ENCODE data around the gene SDCBP2.

The SDCBP2 gene

DNA sequence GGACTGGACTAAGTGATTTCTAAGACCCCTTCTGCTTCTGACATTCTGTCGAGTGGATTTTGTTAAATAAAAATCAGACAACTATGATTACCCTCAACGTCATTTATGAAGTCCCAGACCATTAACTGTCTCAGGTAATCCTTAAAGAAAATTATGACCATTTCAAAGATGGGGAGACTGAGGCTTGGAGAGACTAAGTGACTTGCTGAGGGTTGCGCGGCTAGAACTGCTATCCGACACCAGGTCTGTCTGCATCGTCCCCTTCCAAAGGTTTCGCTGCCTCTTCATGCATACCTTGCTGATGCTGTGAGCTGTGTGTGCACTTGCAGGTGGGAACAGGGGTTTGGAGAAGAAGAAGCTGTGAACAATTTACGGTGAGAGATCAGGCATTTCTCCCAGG, 59.7 kb downstream of the SDCBP2 start:
- DNase-seq, result no peak

DNA sequence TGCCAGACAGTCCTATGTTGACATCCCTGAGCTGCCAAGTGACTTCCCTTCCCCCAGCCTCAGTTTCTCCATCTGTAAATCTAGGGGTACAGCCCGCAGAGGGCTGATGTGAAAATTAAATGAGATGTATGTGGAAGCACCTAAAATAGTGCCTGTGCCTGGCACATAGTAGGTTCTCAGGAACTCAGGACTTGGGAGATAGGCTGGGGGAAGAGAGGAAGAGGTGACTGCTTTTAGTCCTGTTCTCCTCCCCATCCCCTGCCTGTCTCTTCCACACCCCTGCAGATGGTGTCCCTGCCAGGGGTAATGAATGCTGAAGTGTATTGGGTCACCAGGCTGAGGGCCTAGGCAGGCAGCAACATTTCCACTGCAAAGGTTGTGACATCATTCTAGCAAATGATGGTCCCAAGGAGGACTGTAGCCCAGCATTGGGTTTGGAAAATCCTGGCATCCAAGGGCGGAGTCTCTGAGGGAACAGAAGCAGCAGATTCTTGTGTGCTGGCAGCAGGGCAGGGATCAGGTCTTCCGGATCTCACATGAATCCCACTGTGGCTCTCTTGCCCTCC, 61.0 kb downstream of the SDCBP2 start:
- no peak for DNase-seq

DNA sequence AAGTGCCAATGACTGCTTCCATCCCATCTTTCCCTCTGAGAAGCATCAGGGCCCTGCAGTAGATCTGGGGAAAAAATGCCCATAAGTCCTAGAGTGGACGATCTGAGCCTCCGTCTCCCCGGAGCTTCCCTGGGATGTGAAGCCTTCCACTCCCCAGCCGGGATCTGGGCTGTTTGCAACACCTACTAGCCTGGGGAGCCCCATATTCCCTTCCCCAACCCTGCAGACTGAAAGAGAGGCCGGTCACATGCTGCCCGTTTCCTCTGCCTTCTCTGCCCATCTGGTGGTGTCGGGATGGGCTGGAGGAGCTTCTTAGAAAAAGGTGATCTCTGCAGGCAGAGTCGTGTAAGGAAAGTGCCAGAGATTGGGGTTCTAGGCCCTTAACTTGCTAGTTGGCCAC, 61.8 kb downstream of the SDCBP2 start:
- no peak for DNase-seq

DNA sequence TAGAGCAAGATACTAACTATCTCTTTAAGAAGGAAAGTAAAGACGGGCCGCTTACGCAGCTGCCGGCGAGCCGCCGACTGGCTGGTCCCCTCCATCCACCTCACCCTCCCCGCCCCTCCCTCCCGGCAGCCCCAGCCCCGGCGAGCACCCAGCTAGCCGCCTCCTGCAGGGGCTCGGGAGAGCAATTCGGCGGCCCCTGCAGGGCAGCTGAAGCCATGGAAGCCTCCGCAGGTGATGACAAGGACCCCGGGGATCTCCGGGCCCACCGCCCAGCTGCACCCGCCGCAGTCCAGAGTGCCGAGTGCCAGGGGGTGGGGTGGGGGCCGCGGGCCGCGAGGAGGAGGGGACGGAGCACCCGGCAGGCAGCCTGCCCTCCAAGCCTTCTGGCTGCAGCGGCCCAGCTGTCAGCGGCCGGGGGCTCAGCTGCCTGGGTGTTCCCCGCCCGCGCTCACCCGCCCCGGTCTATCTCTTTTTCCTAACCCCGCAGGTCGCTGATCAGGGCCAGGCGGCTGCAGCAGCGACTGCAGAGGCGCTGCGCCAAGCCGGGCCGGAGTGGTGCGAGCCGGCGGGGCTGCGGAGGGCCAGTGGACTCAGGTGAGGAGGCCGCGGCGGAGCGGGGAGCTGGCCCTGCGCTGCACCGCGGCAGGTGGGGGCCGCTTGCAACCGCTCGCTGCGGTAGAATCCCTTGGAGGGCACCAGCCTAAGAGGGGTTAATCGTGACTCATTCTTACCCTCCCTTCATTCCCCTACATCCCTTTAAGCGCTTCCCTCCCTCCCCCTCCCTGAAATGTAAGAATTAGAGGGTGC, 62.6 kb downstream of the SDCBP2 start, which contains the start of gene SNPH:
TSS of gene SNPH (plus strand) at position 128 of the 807 bp plus-strand sequence. CDS start 29,946 bp downstream, outside the sequence.
- DNase-seq, result peak; percentile 79

- no peak for DNase-seq
Measured at GRCh38 chr20:1265916-1266166, 63.1 kb downstream of the SDCBP2 start.

- DNase-seq, result no peak
Measured at GRCh38 chr20:1265226-1265915, 63.6 kb downstream of the SDCBP2 start.

DNA sequence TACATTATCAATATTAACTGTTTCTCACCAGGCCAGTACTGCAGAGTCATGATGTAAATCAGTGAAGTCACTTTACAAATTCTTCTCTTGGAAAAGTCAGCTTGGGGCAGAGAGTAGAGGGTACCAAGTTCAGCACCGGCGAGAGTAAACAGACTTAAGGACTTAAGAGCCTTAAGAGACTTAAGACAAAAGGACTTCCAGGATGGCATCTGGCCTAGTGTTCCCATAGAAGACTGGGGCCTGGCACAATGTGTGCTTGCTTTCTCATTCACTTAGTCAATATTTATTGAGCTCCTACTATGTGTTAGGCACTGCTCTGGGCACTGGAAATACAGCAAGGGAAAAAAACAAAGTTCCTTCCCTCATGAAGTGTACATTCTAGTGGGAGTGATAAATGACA, 64.2 kb downstream of the SDCBP2 start:
- no peak for DNase-seq

DNA sequence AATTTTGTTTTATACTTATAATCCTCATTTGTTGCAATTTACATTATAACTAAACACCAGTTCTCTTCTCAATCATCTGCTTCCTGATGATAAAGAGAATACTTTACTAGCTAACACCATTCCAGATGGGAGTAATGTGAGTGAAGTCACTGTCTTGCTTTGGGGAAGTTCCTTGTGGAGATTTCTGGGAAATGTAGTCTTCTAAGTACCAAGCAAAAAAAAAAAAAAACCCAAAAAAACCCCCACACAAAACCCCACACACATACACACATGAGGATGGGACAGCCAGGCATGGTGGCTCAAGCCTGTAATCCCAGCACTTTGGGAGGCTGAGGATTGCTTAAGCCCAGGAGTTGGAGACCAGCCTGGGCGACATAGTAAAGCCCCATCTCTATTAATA, 65.1 kb downstream of the SDCBP2 start:
- no peak for DNase-seq
